Astrocyte of the cerebellum (primary cell): ENCODE results near the gene CD300C.
"Not testable (repeated sequence)": the region's sequence is repeated elsewhere in the genome, so short reads cannot be mapped to it uniquely, and the experiment has no call there.

ENCODE experiments used
- DNase-seq: peaks from one replicate; pipeline ENCODE4 v3.0.0-alpha.2; 2011; ENCODE audit warnings: low read depth
- H3K4me3 ChIP-seq: 2 replicates; pipeline ENCODE4 v1.5.1; 2011; ENCODE audit warnings: mild to moderate bottlenecking, low read depth, low read length, moderate library complexity
- in situ Hi-C: cut with HindIII; loops from 2 replicates; pipeline ENCODE4 v1.10.0; 2017; ENCODE audit warnings: low sequenced_read_pairs
- TF ChIP-seq, protein P1 (sequence below): IDR thresholded peaks from 2 replicates; pipeline ENCODE4 v1.5.1; 2012; ENCODE audit warnings: low read length, low read depth, moderate library complexity, mild to moderate bottlenecking; ENCODE audit errors: missing control alignments

Gene CD300C

GRCh38 chr17:74522381-74523105 lies 23.4 kb downstream of the CD300C start:
- no peak overlapping the region for H3K4me3 ChIP-seq
- TF ChIP-seq, protein P1, sequence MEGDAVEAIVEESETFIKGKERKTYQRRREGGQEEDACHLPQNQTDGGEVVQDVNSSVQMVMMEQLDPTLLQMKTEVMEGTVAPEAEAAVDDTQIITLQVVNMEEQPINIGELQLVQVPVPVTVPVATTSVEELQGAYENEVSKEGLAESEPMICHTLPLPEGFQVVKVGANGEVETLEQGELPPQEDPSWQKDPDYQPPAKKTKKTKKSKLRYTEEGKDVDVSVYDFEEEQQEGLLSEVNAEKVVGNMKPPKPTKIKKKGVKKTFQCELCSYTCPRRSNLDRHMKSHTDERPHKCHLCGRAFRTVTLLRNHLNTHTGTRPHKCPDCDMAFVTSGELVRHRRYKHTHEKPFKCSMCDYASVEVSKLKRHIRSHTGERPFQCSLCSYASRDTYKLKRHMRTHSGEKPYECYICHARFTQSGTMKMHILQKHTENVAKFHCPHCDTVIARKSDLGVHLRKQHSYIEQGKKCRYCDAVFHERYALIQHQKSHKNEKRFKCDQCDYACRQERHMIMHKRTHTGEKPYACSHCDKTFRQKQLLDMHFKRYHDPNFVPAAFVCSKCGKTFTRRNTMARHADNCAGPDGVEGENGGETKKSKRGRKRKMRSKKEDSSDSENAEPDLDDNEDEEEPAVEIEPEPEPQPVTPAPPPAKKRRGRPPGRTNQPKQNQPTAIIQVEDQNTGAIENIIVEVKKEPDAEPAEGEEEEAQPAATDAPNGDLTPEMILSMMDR, result no peak
- in situ Hi-C loops, result no loop called here
- DNase-seq, result no peak

- no peak overlapping the region for H3K4me3 ChIP-seq
- TF ChIP-seq, protein P1, result no peak
- in situ Hi-C loops, result no loop called here
- no peak for DNase-seq
Observed at GRCh38 chr17:74521701-74522201, 24.2 kb downstream of the CD300C start.

DNA sequence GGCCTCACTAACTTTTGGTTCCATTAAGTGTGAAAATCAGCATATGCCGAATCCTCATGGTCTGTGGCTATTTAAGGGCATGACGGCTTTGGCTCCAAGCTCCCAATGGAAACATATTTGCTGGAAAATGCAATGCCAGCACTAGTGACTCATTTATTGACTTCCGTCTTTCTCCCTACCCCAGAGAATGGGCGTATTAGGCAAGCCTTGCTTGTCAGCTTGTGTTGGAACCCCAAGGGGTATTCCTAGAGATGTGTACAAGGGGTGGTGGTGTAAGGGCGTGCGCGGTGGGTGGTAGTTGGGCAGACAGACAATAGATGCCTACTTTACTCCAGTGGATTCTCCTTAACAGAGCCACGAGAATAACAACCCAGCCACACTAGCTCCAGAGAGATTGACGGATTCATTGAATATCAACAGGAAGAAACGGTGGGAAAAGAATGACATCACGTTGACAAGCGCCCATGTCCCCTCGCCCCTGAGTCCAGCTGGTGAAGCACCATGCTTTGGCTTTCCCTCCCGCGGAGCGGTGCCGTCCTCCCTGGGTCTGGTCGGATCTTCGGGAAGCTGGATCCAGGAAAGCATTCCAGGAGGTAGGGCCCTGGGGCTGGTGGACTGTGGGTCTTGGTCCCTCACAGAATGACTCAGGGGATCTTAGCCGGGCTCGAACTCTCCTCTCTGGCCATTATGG lies 25.0 kb downstream of the CD300C start:
- in situ Hi-C loops, result no loop called here
- DNase-seq, result no peak
- no peak overlapping the region for H3K4me3 ChIP-seq
- TF ChIP-seq, protein P1, result no peak

- DNase-seq, result no peak
- TF ChIP-seq, protein P1, result no peak
- in situ Hi-C loops, result no loop called here
- no peak overlapping the region for H3K4me3 ChIP-seq
Observed at GRCh38 chr17:74520016-74520434, 25.9 kb downstream of the CD300C start.

GRCh38 chr17:74518413-74518981 lies 27.4 kb downstream of the CD300C start:
- H3K4me3 ChIP-seq, DNase-seq, in situ Hi-C loops: not testable (repeated sequence)

GRCh38 chr17:74516561-74517328 lies 29.2 kb downstream of the CD300C start:
- no peak overlapping the region for H3K4me3 ChIP-seq
- TF ChIP-seq, protein P1, result no peak
- in situ Hi-C loops, result no loop called here
- no peak for DNase-seq
